ENCODE data around the gene HARBI1. TPM values are rescaled to one million over a fixed set of nuclear protein-coding genes. Genes with fewer than 3 reads are reported as not detected.

Gene HARBI1
- total and polyA plus RNA-seq, 8 donors, result 1.0 to 4.0 (median 2.3) TPM; not detected in 3

DNA sequence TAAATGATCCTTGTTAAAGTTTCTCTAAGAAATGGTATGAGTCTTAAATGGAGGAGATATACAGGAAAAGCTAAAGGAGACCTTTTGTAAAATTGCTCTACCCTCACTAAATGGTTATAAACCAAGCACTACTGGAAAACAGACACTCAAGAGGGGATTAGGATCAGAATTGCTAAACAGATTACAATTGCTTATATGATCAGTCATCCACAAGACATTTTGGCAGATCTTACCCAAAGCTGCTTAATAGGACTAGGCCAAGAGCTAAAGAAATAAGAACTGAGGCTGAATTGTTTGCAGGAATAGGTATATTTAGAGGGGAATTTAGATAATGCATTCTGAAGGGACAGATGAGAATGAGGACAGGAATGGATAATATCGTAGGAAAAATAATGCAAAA lies 9.5 kb downstream of the HARBI1 start:
- Histone ChIP-seq H3K27me3 (no peaks in the 10 kb centered on the region), H3K27ac (no peak overlapping the region), H3K4me3 (no peak overlapping the region), H3K9me3 (no peaks in the 10 kb centered on the region), H3K36me3 (peaks cover 0 to 15% (median 11%) of the 10 kb centered on the region in 4 donors), H3K4me1 (peaks cover 5 to 16% (median 10%) of the 10 kb centered on the region in 4 donors)
- TF ChIP-seq POLR2AphosphoS5 (IDR thresholded peaks at IDR 0.05) (no peak), POLR2A (IDR thresholded peaks at IDR 0.05) (no peak), EP300 (IDR thresholded peaks at IDR 0.05) (no peak)
- TF ChIP-seq, protein P1, sequence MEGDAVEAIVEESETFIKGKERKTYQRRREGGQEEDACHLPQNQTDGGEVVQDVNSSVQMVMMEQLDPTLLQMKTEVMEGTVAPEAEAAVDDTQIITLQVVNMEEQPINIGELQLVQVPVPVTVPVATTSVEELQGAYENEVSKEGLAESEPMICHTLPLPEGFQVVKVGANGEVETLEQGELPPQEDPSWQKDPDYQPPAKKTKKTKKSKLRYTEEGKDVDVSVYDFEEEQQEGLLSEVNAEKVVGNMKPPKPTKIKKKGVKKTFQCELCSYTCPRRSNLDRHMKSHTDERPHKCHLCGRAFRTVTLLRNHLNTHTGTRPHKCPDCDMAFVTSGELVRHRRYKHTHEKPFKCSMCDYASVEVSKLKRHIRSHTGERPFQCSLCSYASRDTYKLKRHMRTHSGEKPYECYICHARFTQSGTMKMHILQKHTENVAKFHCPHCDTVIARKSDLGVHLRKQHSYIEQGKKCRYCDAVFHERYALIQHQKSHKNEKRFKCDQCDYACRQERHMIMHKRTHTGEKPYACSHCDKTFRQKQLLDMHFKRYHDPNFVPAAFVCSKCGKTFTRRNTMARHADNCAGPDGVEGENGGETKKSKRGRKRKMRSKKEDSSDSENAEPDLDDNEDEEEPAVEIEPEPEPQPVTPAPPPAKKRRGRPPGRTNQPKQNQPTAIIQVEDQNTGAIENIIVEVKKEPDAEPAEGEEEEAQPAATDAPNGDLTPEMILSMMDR (IDR thresholded peaks at IDR 0.05), result no peak
- 53 to 83% (median 75%) methylated on average over 1 of the region's 1 CpG for WGBS, 5 donors
- no peak for DNase-seq
- intact Hi-C loops (cut with DNase I; ENCODE audit: low total_unique reads), result no loop called here

DNA sequence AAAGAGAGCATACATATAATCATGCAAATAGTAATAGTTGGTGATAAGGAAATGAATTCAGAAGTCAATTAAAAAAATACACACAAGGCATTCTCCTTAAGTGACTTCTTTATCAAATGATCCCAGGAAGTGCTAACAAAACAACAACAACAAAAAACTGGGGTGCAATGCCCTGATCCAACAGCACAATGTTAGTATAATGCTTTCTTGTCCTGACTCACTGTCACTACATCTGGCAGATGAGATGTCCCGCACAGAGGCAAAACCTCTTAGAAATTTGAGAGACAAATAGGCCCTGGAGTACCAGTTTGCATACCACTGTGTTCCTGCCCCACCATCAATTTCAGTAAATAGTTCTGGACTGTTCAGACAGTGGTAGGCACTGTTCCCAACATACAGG lies 12.2 kb downstream of the HARBI1 start:
- Histone ChIP-seq H3K27me3 (no peaks in the 10 kb centered on the region), H3K4me3 (no peak overlapping the region), H3K4me1 (no peaks in the 10 kb centered on the region), H3K9me3 (no peaks in the 10 kb centered on the region), H3K36me3 (peaks cover 0 to 22% (median 13%) of the 10 kb centered on the region in 4 donors), H3K27ac (no peak overlapping the region)
- WGBS, 5 donors, result 71 to 94% (median 84%) methylated on average over 1 of the region's 1 CpG
- intact Hi-C loops (cut with DNase I; ENCODE audit: low total_unique reads), result no loop called here
- no peak for TF ChIP-seq POLR2A (IDR thresholded peaks at IDR 0.05)
- TF ChIP-seq POLR2AphosphoS5 (IDR thresholded peaks at IDR 0.05), result no peak
- no peak for TF ChIP-seq EP300 (IDR thresholded peaks at IDR 0.05)
- TF ChIP-seq, protein P1 (IDR thresholded peaks at IDR 0.05), result no peak
- DNase-seq, result no peak

DNA sequence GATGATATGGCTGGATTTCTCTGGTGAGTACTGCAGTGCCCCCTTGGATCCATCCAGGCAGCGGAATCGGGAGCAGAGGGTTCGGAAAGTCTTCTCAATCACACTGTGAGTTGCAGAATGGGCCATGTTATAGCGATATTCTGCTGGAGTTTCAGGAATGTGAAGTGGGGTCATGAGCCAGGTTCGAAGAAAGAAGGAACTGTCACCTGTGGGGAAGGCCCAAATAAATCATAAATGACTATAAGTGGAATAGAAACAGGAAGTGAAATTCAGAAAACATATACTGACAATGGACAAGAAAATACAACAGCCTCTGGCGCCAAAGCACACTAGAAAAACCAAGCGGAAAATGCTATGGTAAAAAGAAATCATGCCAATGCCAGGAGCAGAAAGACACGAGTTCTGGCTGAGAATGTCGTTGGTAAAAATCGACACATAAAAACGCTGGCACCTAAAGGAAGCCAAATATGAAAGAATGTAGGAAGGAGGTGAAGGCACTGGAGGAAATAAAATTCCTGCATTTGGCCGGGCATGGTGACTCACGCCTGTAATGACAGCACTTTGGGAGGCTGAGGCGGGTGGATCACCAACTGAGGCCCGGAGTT lies 13.2 kb downstream of the HARBI1 start:
- intact Hi-C loops (cut with DNase I; ENCODE audit: low total_unique reads), result no loop called here
- peaks cover 0 to 22% (median 13%) of the 10 kb centered on the region in 4 donors for H3K36me3 ChIP-seq
- TF ChIP-seq POLR2AphosphoS5 (IDR thresholded peaks at IDR 0.05) (no peak), EP300 (IDR thresholded peaks at IDR 0.05) (no peak), POLR2A (IDR thresholded peaks at IDR 0.05) (no peak)
- TF ChIP-seq, protein P1 (IDR thresholded peaks at IDR 0.05), result no peak
- H3K27me3 ChIP-seq, result no peaks in the 10 kb centered on the region
- 91 to 93% (median 93%) methylated on average over 15 of the region's 15 CpGs for WGBS, 5 donors
- no peak overlapping the region for H3K4me3 ChIP-seq
- H3K27ac ChIP-seq, result no peak overlapping the region
- H3K4me1 ChIP-seq, result no peaks in the 10 kb centered on the region
- DNase-seq, result no peak
- H3K9me3 ChIP-seq, result no peaks in the 10 kb centered on the region

DNA sequence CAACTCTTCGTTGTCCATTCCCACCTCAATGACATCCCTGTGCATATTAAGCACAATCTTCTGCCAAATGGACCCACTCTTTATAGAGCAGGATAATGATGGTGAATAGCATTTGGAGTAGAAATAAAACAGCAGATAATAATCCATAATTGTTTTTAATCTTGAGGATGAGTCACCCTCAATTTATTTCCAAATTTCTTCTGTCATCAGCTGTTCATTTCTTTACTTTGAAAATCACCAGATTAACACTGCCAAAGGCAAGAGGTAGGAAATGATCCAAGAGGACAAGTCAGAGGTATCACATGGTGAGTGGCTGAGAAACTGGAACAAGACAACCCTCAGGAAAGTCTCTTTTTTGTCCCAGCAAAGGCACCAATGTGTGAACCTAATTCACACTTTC lies 15.9 kb downstream of the HARBI1 start:
- no peak for TF ChIP-seq POLR2AphosphoS5 (IDR thresholded peaks at IDR 0.05)
- no peak for TF ChIP-seq POLR2A (IDR thresholded peaks at IDR 0.05)
- TF ChIP-seq EP300 (IDR thresholded peaks at IDR 0.05), result no peak
- TF ChIP-seq, protein P1 (IDR thresholded peaks at IDR 0.05), result no peak
- Histone ChIP-seq H3K27me3 (no peaks in the 10 kb centered on the region), H3K27ac (peak overlapping the region in 1 of 5 donors; percentile 73), H3K4me1 (no peaks in the 10 kb centered on the region), H3K9me3 (no peaks in the 10 kb centered on the region), H3K4me3 (no peak overlapping the region), H3K36me3 (peaks cover 0 to 22% (median 13%) of the 10 kb centered on the region in 4 donors)
- WGBS, 5 donors, result 71 to 91% (median 90%) methylated on average over 1 of the region's 1 CpG
- no peak for DNase-seq
- intact Hi-C loops (cut with DNase I; ENCODE audit: low total_unique reads), result no loop called here
